ENCODE measurements around the gene LEMD1.

DNA sequence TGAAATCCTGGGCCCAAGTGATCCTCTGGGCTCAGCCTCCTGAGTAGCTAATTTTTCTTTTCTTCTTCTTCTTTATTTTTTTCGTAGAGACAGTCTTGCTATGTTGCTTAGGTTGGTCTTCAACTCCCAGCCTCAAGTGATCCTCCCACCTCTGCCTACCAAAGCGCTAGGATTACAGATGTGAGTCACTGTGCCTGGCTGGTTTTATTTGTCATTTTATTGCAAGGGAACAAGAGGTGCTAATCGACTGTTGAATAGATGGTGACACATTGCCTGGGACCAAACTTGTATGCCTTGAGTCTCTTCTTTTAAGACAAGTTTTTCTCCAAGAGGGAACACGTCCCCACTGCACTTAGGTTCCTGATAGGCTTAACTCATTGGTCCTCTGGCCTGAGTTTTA lies 45.1 kb downstream of the LEMD1 start:
- TF ChIP-seq, protein P1, sequence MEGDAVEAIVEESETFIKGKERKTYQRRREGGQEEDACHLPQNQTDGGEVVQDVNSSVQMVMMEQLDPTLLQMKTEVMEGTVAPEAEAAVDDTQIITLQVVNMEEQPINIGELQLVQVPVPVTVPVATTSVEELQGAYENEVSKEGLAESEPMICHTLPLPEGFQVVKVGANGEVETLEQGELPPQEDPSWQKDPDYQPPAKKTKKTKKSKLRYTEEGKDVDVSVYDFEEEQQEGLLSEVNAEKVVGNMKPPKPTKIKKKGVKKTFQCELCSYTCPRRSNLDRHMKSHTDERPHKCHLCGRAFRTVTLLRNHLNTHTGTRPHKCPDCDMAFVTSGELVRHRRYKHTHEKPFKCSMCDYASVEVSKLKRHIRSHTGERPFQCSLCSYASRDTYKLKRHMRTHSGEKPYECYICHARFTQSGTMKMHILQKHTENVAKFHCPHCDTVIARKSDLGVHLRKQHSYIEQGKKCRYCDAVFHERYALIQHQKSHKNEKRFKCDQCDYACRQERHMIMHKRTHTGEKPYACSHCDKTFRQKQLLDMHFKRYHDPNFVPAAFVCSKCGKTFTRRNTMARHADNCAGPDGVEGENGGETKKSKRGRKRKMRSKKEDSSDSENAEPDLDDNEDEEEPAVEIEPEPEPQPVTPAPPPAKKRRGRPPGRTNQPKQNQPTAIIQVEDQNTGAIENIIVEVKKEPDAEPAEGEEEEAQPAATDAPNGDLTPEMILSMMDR (IDR thresholded peaks at IDR 0.05): no peak
- TF ChIP-seq POLR2A (IDR thresholded peaks at IDR 0.05): no peak
